Mesothelial cell of epicardium (in vitro differentiated cells): ENCODE data around the gene ADGRV1. TPM values are rescaled to one million over a fixed set of nuclear protein-coding genes. Genes with fewer than 3 reads are reported as not detected.
"Not testable (repeated sequence)": the region's sequence is repeated elsewhere in the genome, so short reads cannot be mapped to it uniquely, and the experiment has no call there.

Experiments
- DNase-seq, 2 experiments: peaks; one replicate each; pipeline ENCODE4 v3.0.0; 2021; ENCODE audit warnings: low spot score in 2 of 2; ENCODE audit not compliant: unreplicated experiment in 2 of 2
- H3K27ac Mint-ChIP-seq: 2 replicates; pipeline ENCODE4 v1.8.0; 2021; ENCODE audit warnings: mixed read lengths
- H3K27me3 Mint-ChIP-seq: 2 replicates; pipeline ENCODE4 v1.8.0; 2021; ENCODE audit warnings: low read depth, mixed read lengths
- H3K36me3 Mint-ChIP-seq: 2 replicates; pipeline ENCODE4 v1.8.0; 2021; ENCODE audit warnings: mixed read lengths
- H3K4me1 Mint-ChIP-seq: 2 replicates; pipeline ENCODE4 v1.8.0; 2021; ENCODE audit warnings: mixed read lengths
- H3K4me3 Mint-ChIP-seq: 2 replicates; pipeline ENCODE4 v1.8.0; 2021; ENCODE audit warnings: mild to moderate bottlenecking, moderate library complexity, mixed read lengths
- H3K9me3 Mint-ChIP-seq: 2 replicates; pipeline ENCODE4 v1.8.0; 2021; ENCODE audit warnings: mixed read lengths
- CTCF ChIP-seq: fragments of 200-600 bp; sonication (generic); IDR thresholded peaks from one replicate; pipeline ENCODE4 v1.5.0; 2021; ENCODE audit warnings: antibody characterized with exemption; ENCODE audit not compliant: unreplicated experiment
- total RNA-seq: library from RNA; stranded (reverse); gene quantifications from 3 replicates; pipeline ENCODE4 v1.2.1, GENCODE V29; 2021

The ADGRV1 gene
- total RNA-seq, 1 donor from 2014 or later: 25.4 TPM

DNA sequence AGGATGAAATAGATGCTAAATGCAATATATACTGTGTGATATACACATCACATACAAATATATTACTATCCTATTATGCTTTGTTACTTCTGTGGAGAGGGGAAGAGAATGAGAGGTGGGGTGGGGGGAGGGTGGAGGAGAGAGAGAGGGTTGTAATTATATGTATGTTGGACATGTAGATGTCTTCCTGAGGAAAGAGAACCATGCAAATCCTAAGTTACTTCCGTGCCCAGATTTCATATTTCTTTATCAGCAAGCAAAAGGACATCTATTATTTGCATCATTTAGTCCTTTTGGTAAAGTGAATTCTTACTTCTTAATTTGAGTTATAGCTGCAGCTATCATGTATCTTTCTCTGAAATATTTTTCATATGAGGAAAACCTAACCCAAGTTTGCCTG is 187.5 kb downstream of the ADGRV1 start:
- no peak overlapping the region for H3K27ac Mint-ChIP-seq
- no peak for TF ChIP-seq CTCF
- H3K4me1 Mint-ChIP-seq: peaks cover 2% of the 10 kb centered on the region
- H3K4me3 Mint-ChIP-seq: no peak overlapping the region
- no peak for DNase-seq
- peaks cover 14% of the 10 kb centered on the region for H3K9me3 Mint-ChIP-seq
- H3K27me3 Mint-ChIP-seq: no peaks in the 10 kb centered on the region
- H3K36me3 Mint-ChIP-seq: peaks cover 10% of the 10 kb centered on the region

DNA sequence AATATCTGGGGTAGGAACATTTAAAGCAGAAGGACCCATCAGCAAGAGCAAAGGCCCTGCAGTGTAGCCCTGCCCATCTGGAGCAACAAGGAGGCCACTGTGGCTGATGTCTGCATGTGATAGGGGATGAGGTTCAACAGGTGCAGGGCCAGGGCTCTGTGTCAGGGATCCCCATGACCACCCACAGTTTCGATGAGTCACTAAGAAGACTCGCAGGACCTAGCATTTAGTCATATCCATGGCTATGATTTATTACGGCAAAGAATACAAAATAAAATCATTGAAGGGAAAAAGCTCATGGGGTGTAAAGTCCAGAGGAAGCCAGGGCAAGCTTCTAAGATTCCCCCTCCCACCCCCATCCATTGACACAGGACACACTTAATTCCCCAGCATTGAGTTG is 188.6 kb downstream of the ADGRV1 start:
- H3K4me3 Mint-ChIP-seq: no peak overlapping the region
- H3K27me3 Mint-ChIP-seq: no peaks in the 10 kb centered on the region
- peaks cover 2% of the 10 kb centered on the region for H3K4me1 Mint-ChIP-seq
- no peak for TF ChIP-seq CTCF
- H3K36me3 Mint-ChIP-seq: peaks cover 9% of the 10 kb centered on the region
- no peak overlapping the region for H3K27ac Mint-ChIP-seq
- no peak for DNase-seq
- peaks cover 12% of the 10 kb centered on the region for H3K9me3 Mint-ChIP-seq

GRCh38 chr5:90747693-90748092 is 189.1 kb downstream of the ADGRV1 start:
- Mint-ChIP-seq H3K9me3 (peaks cover 12% of the 10 kb centered on the region), H3K36me3 (peaks cover 9% of the 10 kb centered on the region), H3K4me3 (no peak overlapping the region), H3K4me1 (peaks cover 2% of the 10 kb centered on the region), H3K27me3 (no peaks in the 10 kb centered on the region), H3K27ac (no peak overlapping the region)
- DNase-seq: no peak
- TF ChIP-seq CTCF: no peak

- Mint-ChIP-seq H3K9me3 (no peaks in the 10 kb centered on the region), H3K4me1 (no peaks in the 10 kb centered on the region), H3K36me3 (peaks cover 11% of the 10 kb centered on the region), H3K4me3 (no peak overlapping the region), H3K27me3 (no peaks in the 10 kb centered on the region), H3K27ac (no peak overlapping the region)
- DNase-seq: no peak
- TF ChIP-seq CTCF: no peak
Observed at GRCh38 chr5:90759119-90759518, 200.5 kb downstream of the ADGRV1 start.

DNA sequence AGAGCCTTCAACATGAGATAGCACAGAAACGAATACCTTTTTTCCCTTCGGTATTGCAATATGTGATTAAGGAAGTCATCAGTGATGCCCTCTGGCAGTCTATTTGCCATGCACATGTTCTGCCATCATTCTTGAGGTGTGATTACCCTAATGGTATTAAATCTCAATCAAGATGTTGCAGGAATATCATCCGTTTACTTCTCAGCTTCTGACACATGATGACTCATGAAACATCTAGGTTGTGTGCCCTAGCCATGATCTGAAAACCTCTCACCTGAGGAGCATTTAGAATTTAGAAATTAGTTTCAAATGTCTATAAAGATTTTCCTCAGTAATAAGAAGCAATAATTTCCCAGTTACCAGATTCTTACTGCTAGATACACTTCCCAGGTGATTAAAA is 209.1 kb downstream of the ADGRV1 start:
- no peak overlapping the region for H3K4me3 Mint-ChIP-seq
- TF ChIP-seq CTCF: no peak
- no peaks in the 10 kb centered on the region for H3K4me1 Mint-ChIP-seq
- DNase-seq: no peak
- no peaks in the 10 kb centered on the region for H3K27me3 Mint-ChIP-seq
- peaks cover 5% of the 10 kb centered on the region for H3K9me3 Mint-ChIP-seq
- H3K27ac Mint-ChIP-seq: no peak overlapping the region
- H3K36me3 Mint-ChIP-seq: peaks cover 14% of the 10 kb centered on the region

DNA sequence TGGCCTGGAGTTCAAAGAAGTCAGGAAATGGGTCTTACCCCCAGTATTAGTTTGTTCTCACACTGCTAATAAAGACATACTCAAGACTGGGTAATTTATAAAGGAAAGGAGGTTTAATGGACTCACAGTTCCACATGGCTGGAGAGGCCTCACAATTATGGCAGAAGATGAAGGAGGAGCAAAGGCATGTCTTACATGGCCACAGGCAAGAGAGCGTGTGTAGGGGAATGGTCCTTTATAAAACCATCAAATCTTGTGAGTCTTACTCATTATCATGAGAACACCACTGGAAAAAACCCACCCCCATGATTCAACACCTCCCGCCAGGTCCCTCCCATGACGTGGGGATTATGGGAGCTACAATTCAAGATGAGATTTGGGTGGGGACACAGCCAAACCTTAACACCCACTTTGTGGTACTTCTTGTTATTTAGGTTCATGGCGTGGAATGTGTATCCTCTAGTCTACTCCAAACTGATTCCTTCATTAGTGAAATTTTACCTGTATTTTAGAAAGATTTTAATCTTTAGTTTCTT is 211.5 kb downstream of the ADGRV1 start:
- DNase-seq, H3K36me3 Mint-ChIP-seq, H3K4me3 Mint-ChIP-seq, H3K27ac Mint-ChIP-seq, H3K9me3 Mint-ChIP-seq, H3K4me1 Mint-ChIP-seq, H3K27me3 Mint-ChIP-seq: not testable (repeated sequence)
